Measurements from ENCODE around the gene GTSE1. TPM values are rescaled to one million over a fixed set of nuclear protein-coding genes. Genes with fewer than 3 reads are reported as not detected.

Gene GTSE1
- total RNA-seq, 2 experiments from 2014 or later = 96.4 to 103 TPM

- no peak for DNase-seq
- H3K27me3 Mint-ChIP-seq = no peaks in the 10 kb centered on the region
- peaks cover 3% of the 10 kb centered on the region for H3K4me1 Mint-ChIP-seq
- CTCF ChIA-PET = no interaction called here
- no peaks in the 10 kb centered on the region for H3K36me3 Mint-ChIP-seq (ENCODE audit: low read depth)
- H3K9me3 Mint-ChIP-seq = no peaks in the 10 kb centered on the region
- POLR2A ChIA-PET = no interaction called here
- no peak overlapping the region for H3K27ac Mint-ChIP-seq
- H3K4me3 Mint-ChIP-seq = no peak overlapping the region
These were observed 65.1 kb downstream of the GTSE1 start for GRCh38 chr22:46361826-46362202.

- Mint-ChIP-seq H3K27me3 (no peaks in the 10 kb centered on the region), H3K9me3 (no peaks in the 10 kb centered on the region), H3K27ac (no peak overlapping the region), H3K36me3 (ENCODE audit: low read depth) (no peaks in the 10 kb centered on the region), H3K4me3 (no peak overlapping the region), H3K4me1 (peaks cover 3% of the 10 kb centered on the region)
- POLR2A ChIA-PET = no interaction called here
- DNase-seq = no peak
- CTCF ChIA-PET = no interaction called here
These were observed 65.7 kb downstream of the GTSE1 start for GRCh38 chr22:46362203-46362933.

GRCh38 chr22:46362934-46363515 is 66.4 kb downstream of the GTSE1 start:
- no peak for DNase-seq
- no peak overlapping the region for H3K27ac Mint-ChIP-seq
- H3K27me3 Mint-ChIP-seq = no peaks in the 10 kb centered on the region
- H3K36me3 Mint-ChIP-seq (ENCODE audit: low read depth) = no peaks in the 10 kb centered on the region
- no peak overlapping the region for H3K4me3 Mint-ChIP-seq
- no peaks in the 10 kb centered on the region for H3K9me3 Mint-ChIP-seq
- POLR2A ChIA-PET = no interaction called here
- peaks cover 5% of the 10 kb centered on the region for H3K4me1 Mint-ChIP-seq
- CTCF ChIA-PET = no interaction called here

- Mint-ChIP-seq H3K9me3 (no peaks in the 10 kb centered on the region), H3K4me1 (peaks cover 5% of the 10 kb centered on the region), H3K27ac (no peak overlapping the region), H3K36me3 (ENCODE audit: low read depth) (no peaks in the 10 kb centered on the region), H3K4me3 (no peak overlapping the region), H3K27me3 (no peaks in the 10 kb centered on the region)
- DNase-seq = no peak
- ChIA-PET POLR2A (no interaction called here), CTCF (no interaction called here)
These were observed 67.1 kb downstream of the GTSE1 start for GRCh38 chr22:46363611-46364321.

GRCh38 chr22:46364341-46365165 is 67.9 kb downstream of the GTSE1 start:
- Mint-ChIP-seq H3K4me3 (no peak overlapping the region), H3K36me3 (ENCODE audit: low read depth) (no peaks in the 10 kb centered on the region), H3K27me3 (no peaks in the 10 kb centered on the region), H3K4me1 (peaks cover 5% of the 10 kb centered on the region), H3K9me3 (no peaks in the 10 kb centered on the region), H3K27ac (no peak overlapping the region)
- ChIA-PET CTCF (no interaction called here), POLR2A (no interaction called here)
- no peak for DNase-seq

- peaks cover 6% of the 10 kb centered on the region for H3K4me1 Mint-ChIP-seq
- DNase-seq = no peak
- H3K9me3 Mint-ChIP-seq = no peaks in the 10 kb centered on the region
- H3K36me3 Mint-ChIP-seq (ENCODE audit: low read depth) = no peaks in the 10 kb centered on the region
- ChIA-PET POLR2A (no interaction called here), CTCF (no interaction called here)
- H3K4me3 Mint-ChIP-seq = no peak overlapping the region
- no peak overlapping the region for H3K27ac Mint-ChIP-seq
- H3K27me3 Mint-ChIP-seq = no peaks in the 10 kb centered on the region
These were observed 68.5 kb downstream of the GTSE1 start for GRCh38 chr22:46365166-46365624.

GRCh38 chr22:46366327-46366731 is 69.7 kb downstream of the GTSE1 start:
- CTCF ChIA-PET = no interaction called here
- H3K36me3 Mint-ChIP-seq (ENCODE audit: low read depth) = no peaks in the 10 kb centered on the region
- no peaks in the 10 kb centered on the region for H3K9me3 Mint-ChIP-seq
- POLR2A ChIA-PET = no interaction called here
- no peak overlapping the region for H3K27ac Mint-ChIP-seq
- peaks cover 16% of the 10 kb centered on the region for H3K4me1 Mint-ChIP-seq
- no peak overlapping the region for H3K4me3 Mint-ChIP-seq
- DNase-seq = no peak
- H3K27me3 Mint-ChIP-seq = no peaks in the 10 kb centered on the region

GRCh38 chr22:46366801-46367706 is 70.4 kb downstream of the GTSE1 start:
- Mint-ChIP-seq H3K27ac (no peak overlapping the region), H3K9me3 (no peaks in the 10 kb centered on the region), H3K4me1 (peaks cover 19% of the 10 kb centered on the region), H3K27me3 (peaks cover 2% of the 10 kb centered on the region), H3K36me3 (ENCODE audit: low read depth) (no peaks in the 10 kb centered on the region), H3K4me3 (no peak overlapping the region)
- POLR2A ChIA-PET = no interaction called here
- DNase-seq = no peak
- CTCF ChIA-PET = interaction anchor here (0.6 to 1.9 kb wide), 20 partner anchors 8 to 245 kb away, joined by 3 to 9 read pairs (median 4); no protein-coding TSS in a partner anchor

- POLR2A ChIA-PET = interaction anchor here (0.6 kb wide), 1 partner anchor 34 kb away, joined by 4 read pairs; no protein-coding TSS in a partner anchor
- H3K4me3 Mint-ChIP-seq = no peak overlapping the region
These were observed 71.1 kb downstream of the GTSE1 start for GRCh38 chr22:46367707-46368191.

GRCh38 chr22:46368422-46368821 is 71.8 kb downstream of the GTSE1 start:
- ChIA-PET POLR2A (interaction anchor here (0.6 kb wide), 1 partner anchor 34 kb away, joined by 4 read pairs; no protein-coding TSS in a partner anchor), CTCF (interaction anchor here (0.9 to 1.9 kb wide), 13 partner anchors 9 to 355 kb away, joined by 3 to 9 read pairs (median 4); no protein-coding TSS in a partner anchor)
- Mint-ChIP-seq H3K36me3 (ENCODE audit: low read depth) (no peaks in the 10 kb centered on the region), H3K4me1 (peaks cover 21% of the 10 kb centered on the region), H3K4me3 (no peak overlapping the region), H3K9me3 (no peaks in the 10 kb centered on the region), H3K27ac (no peak overlapping the region), H3K27me3 (peaks cover 2% of the 10 kb centered on the region)
- DNase-seq = no peak

More at GRCh38 chr22:46367707-46368191, 71.1 kb downstream of the GTSE1 start:
- Mint-ChIP-seq H3K4me1 (peaks cover 17% of the 10 kb centered on the region), H3K27me3 (peaks cover 2% of the 10 kb centered on the region), H3K27ac (no peak overlapping the region), H3K36me3 (ENCODE audit: low read depth) (no peaks in the 10 kb centered on the region), H3K9me3 (no peaks in the 10 kb centered on the region)
- CTCF ChIA-PET = interaction anchor here (0.6 to 1.9 kb wide), 22 partner anchors 9 to 354 kb away, joined by 3 to 9 read pairs (median 4); no protein-coding TSS in a partner anchor
- peak; percentile 75 for DNase-seq

- POLR2A ChIA-PET = no interaction called here
- H3K9me3 Mint-ChIP-seq = no peaks in the 10 kb centered on the region
- H3K27me3 Mint-ChIP-seq = peaks cover 2% of the 10 kb centered on the region
- no peak for DNase-seq
- no peaks in the 10 kb centered on the region for H3K36me3 Mint-ChIP-seq (ENCODE audit: low read depth)
- CTCF ChIA-PET = interaction anchor here (1.0 to 1.4 kb wide), 3 partner anchors 171 to 189 kb away, joined by 3 to 4 read pairs (median 3); no protein-coding TSS in a partner anchor
- no peak overlapping the region for H3K27ac Mint-ChIP-seq
- H3K4me3 Mint-ChIP-seq = no peak overlapping the region
- peaks cover 25% of the 10 kb centered on the region for H3K4me1 Mint-ChIP-seq
These were observed 72.4 kb downstream of the GTSE1 start for GRCh38 chr22:46368871-46369715.

Measured in activated CD4-positive, alpha-beta T cell treated with anti-CD3 and anti-CD28 coated beads, Interleukin-2, amount 10 ng/mL, durations not matched to agents 7 days and 5 days (primary cell).